CD4-positive, CD25-positive, alpha-beta regulatory T cell (primary cell): ENCODE measurements around the gene UBE2R2. TPM values are rescaled to one million over a fixed set of nuclear protein-coding genes. Genes with fewer than 3 reads are reported as not detected.
"Not testable (repeated sequence)": the region's sequence is repeated elsewhere in the genome, so short reads cannot be mapped to it uniquely, and the experiment has no call there.

Experiments used
- ATAC-seq, 2 donors: fragments of 150-1000 bp; cut with Tn5 transposase; one replicate each; pipeline ENCODE4 v1.10.0; 2021; ENCODE audit warnings: low read depth in 2 of 2, moderate number of reproducible peaks in 2 of 2, moderate library complexity in 1 of 2
- DNase-seq, 3 donors: peaks; one replicate each; pipeline versions ENCODE4 v3.0.0 to v3.0.0-alpha.2; 2012 to 2022; ENCODE audit warnings: mixed read lengths in 1 of 3
- H3K27ac ChIP-seq: one replicate; pipeline ENCODE4 v1.7.0; 2013; ENCODE audit warnings: mild to moderate bottlenecking, low read length; ENCODE audit not compliant: insufficient read depth, poor library complexity, severe bottlenecking
- H3K27me3 ChIP-seq: one replicate; pipeline ENCODE4 v1.7.0; 2013; ENCODE audit warnings: low read length; ENCODE audit not compliant: control insufficient read depth, insufficient read depth
- H3K36me3 ChIP-seq: one replicate; pipeline ENCODE4 v1.7.0; 2013; ENCODE audit warnings: mild to moderate bottlenecking, low read length, moderate library complexity; ENCODE audit not compliant: control insufficient read depth, insufficient read depth
- H3K4me1 ChIP-seq: 2 replicates; pipeline ENCODE4 v1.7.0; 2013; ENCODE audit warnings: mild to moderate bottlenecking, low read length; ENCODE audit not compliant: insufficient read depth, control insufficient read depth, poor library complexity, severe bottlenecking
- H3K4me3 ChIP-seq: one replicate; pipeline ENCODE4 v1.7.0; 2013; ENCODE audit warnings: low read depth, mild to moderate bottlenecking, low read length, moderate library complexity
- H3K9me3 ChIP-seq, 2 experiments: 1 replicate in 1 of 2; 2 replicates in 1 of 2; pipeline ENCODE4 v1.7.0; 2013; ENCODE audit warnings: low read length in 2 of 2, mild to moderate bottlenecking in 1 of 2, moderate library complexity in 1 of 2; ENCODE audit not compliant: control insufficient read depth in 2 of 2
- H3K27ac Mint-ChIP-seq, 3 donors: one replicate each; pipeline ENCODE4 v1.8.0; 2020 to 2022; ENCODE audit warnings: mild to moderate bottlenecking in 3 of 3, mixed read lengths in 3 of 3, moderate library complexity in 2 of 3
- H3K27me3 Mint-ChIP-seq: one replicate; pipeline ENCODE4 v1.8.0; 2022; ENCODE audit warnings: mild to moderate bottlenecking, mixed read lengths
- H3K36me3 Mint-ChIP-seq: one replicate; pipeline ENCODE4 v1.8.0; 2020; ENCODE audit warnings: mixed read lengths
- H3K4me1 Mint-ChIP-seq, 4 donors: one replicate each; pipeline ENCODE4 v1.8.0; 2020 to 2022; ENCODE audit warnings: mixed read lengths in 4 of 4, mild to moderate bottlenecking in 1 of 4
- H3K4me3 Mint-ChIP-seq, 4 donors: one replicate each; pipeline ENCODE4 v1.8.0; 2020 to 2022; ENCODE audit warnings: mild to moderate bottlenecking in 4 of 4, mixed read lengths in 4 of 4, moderate library complexity in 3 of 4
- H3K9me3 Mint-ChIP-seq, 7 donors: one replicate each; pipeline ENCODE4 v1.8.0; 2020 to 2022; ENCODE audit warnings: mixed read lengths in 7 of 7, mild to moderate bottlenecking in 3 of 7, moderate library complexity in 2 of 7
- polyA plus RNA-seq, 4 donors: library from polyadenylated mRNA; unstranded; fragments of 300-500 nt; fragmentation: Illumina TruSeq; gene quantifications; one replicate each; pipeline ENCODE4 v1.2.3, GENCODE V29; 2021
- total RNA-seq: library from RNA; stranded (reverse); gene quantifications from one replicate; pipeline ENCODE4 v1.2.3, GENCODE V29; 2022

The UBE2R2 gene
- total and polyA plus RNA-seq, 5 donors from 2014 or later: 14.8 to 33.3 (median 16.4) TPM

GRCh38 chr9:33817327-33818166, 587 bp downstream of the UBE2R2 start:
- H3K4me1 ChIP-seq: peaks cover 43% of the 10 kb centered on the region

DNA sequence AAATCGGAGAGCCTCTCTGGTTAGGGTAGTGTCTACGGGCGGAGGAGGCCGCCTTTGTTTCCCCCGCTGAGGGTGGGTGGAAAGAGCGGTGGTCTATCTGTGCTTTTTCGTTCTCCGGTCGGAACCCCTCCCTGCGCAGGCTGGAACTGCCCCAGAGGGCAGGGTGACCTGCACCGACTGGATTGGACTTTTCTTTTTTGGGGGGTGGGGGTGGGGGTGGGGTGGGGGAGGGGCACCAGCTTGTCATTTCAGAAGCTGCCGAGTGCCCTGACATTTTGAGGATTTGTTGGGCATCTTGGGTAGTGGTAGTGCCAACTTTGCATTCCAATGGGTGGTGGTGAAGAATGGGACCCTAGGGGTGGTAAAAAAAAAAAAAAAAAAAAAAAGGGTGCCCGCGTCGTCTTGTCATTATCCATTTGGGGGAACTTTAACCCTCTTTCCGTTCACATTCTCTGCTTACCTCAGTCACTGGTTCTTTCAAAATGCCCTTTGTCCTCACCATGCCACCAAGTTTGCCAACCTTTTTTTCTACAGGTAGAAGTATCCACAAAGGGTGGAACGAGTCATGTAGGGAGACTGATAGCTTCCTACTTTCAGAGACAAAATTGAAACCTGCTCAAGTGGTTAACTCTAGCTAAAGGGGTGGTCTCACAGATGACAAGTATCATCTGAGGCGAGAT, 1.3 kb downstream of the UBE2R2 start:
- H3K27me3 Mint-ChIP-seq: no peaks in the 10 kb centered on the region
- peaks cover 3% of the 10 kb centered on the region for H3K36me3 Mint-ChIP-seq
- H3K9me3 ChIP-seq: no peaks in the 10 kb centered on the region
- no peaks in the 10 kb centered on the region for H3K36me3 ChIP-seq
- H3K4me3 ChIP-seq: peak overlapping the region; percentile 97
- peak overlapping the region; percentile 79 to 99 (median 95) for H3K27ac Mint-ChIP-seq
- peak overlapping the region; percentile 92 to 98 (median 95) for H3K4me3 Mint-ChIP-seq
- H3K27ac ChIP-seq: peak overlapping the region; percentile 95
- H3K4me1 ChIP-seq: peaks cover 43% of the 10 kb centered on the region
- peak in 1 of 3 donors; percentile 35 for DNase-seq
- peaks cover 33 to 59% (median 41%) of the 10 kb centered on the region in 4 donors for H3K4me1 Mint-ChIP-seq
- H3K27me3 ChIP-seq: no peaks in the 10 kb centered on the region
- no peaks in the 10 kb centered on the region for H3K9me3 Mint-ChIP-seq
- peak in 1 of 2 donors; percentile 10 for ATAC-seq

More at GRCh38 chr9:33817327-33818166, 587 bp downstream of the UBE2R2 start:
- peak; percentile 2 to 6 for ATAC-seq
- H3K9me3 ChIP-seq: no peaks in the 10 kb centered on the region
- H3K36me3 Mint-ChIP-seq: peaks cover 3% of the 10 kb centered on the region
- H3K27ac ChIP-seq: peak overlapping the region; percentile 95
- peak overlapping the region; percentile 97 for H3K4me3 ChIP-seq
- H3K36me3 ChIP-seq: no peaks in the 10 kb centered on the region
- no peaks in the 10 kb centered on the region for H3K27me3 ChIP-seq
- peak overlapping the region; percentile 87 to 98 (median 93) for H3K4me3 Mint-ChIP-seq
- no peaks in the 10 kb centered on the region for H3K27me3 Mint-ChIP-seq
- H3K9me3 Mint-ChIP-seq: no peaks in the 10 kb centered on the region
- peaks cover 33 to 59% (median 41%) of the 10 kb centered on the region in 4 donors for H3K4me1 Mint-ChIP-seq
- no peak overlapping the region for H3K27ac Mint-ChIP-seq
- DNase-seq: peak; percentile 43 to 73 (median 55)

DNA sequence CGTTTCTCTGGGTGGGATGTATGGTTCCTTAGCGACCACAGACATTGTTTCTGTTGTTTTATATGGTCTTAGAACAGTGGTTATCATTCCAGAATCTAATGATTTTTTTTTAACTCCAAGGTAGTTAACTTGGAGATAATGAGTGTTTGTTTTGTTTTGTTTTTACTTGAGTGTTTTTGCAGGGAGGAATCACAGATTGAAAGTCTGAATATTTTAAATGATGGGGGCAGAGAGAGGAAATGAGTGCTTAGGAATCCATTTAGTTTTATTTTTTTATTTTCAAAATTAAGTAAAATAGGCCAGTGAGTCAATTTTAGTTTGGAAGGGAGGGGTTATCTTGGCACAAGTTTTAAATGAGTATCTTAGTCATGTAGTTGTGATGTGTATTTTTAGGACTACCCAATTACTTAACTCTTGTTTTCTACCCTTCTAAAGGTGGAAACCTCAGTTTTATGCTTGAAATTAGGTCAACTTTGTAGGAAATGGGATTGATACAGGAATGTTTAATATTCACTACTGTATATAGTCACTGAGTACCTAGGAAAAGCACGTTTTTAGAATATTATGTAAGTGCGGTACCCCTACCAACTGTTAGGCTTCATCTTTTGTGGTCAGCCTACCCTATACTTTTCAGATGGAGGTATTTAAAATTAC, 2.0 kb downstream of the UBE2R2 start:
- H3K9me3 ChIP-seq: no peaks in the 10 kb centered on the region
- peak overlapping the region; percentile 95 for H3K27ac ChIP-seq
- Mint-ChIP-seq H3K36me3 (peaks cover 3% of the 10 kb centered on the region), H3K4me1 (peaks cover 28 to 61% (median 41%) of the 10 kb centered on the region in 4 donors), H3K4me3 (peak overlapping the region; percentile 92 to 98 (median 95)), H3K27me3 (no peaks in the 10 kb centered on the region), H3K9me3 (no peaks in the 10 kb centered on the region), H3K27ac (peak overlapping the region; percentile 79 to 99 (median 95))
- peaks cover 40% of the 10 kb centered on the region for H3K4me1 ChIP-seq
- peak in 1 of 3 donors; percentile 11 for DNase-seq
- H3K36me3 ChIP-seq: no peaks in the 10 kb centered on the region
- H3K27me3 ChIP-seq: no peaks in the 10 kb centered on the region
- ATAC-seq: no peak
- peak overlapping the region; percentile 97 for H3K4me3 ChIP-seq

GRCh38 chr9:33820231-33820745, 3.3 kb downstream of the UBE2R2 start:
- peak overlapping the region; percentile 46 for H3K4me3 ChIP-seq
- H3K27ac ChIP-seq: no peak overlapping the region
- H3K27me3 ChIP-seq: no peaks in the 10 kb centered on the region
- H3K9me3 ChIP-seq: no peaks in the 10 kb centered on the region
- peaks cover 36% of the 10 kb centered on the region for H3K4me1 ChIP-seq
- Mint-ChIP-seq H3K36me3 (peaks cover 3% of the 10 kb centered on the region), H3K9me3 (no peaks in the 10 kb centered on the region), H3K4me1 (peaks cover 23 to 54% (median 40%) of the 10 kb centered on the region in 4 donors), H3K4me3 (peak overlapping the region; percentile 45 to 98 (median 93)), H3K27ac (peak overlapping the region in 2 of 3 donors; percentile 7 to 53), H3K27me3 (no peaks in the 10 kb centered on the region)
- no peak for ATAC-seq
- DNase-seq: no peak
- no peaks in the 10 kb centered on the region for H3K36me3 ChIP-seq

GRCh38 chr9:33823801-33824200, 6.8 kb downstream of the UBE2R2 start:
- Mint-ChIP-seq H3K4me1 (peaks cover 16 to 49% (median 30%) of the 10 kb centered on the region in 4 donors), H3K36me3 (peaks cover 3% of the 10 kb centered on the region), H3K27ac (no peak overlapping the region), H3K9me3 (no peaks in the 10 kb centered on the region), H3K4me3 (peak overlapping the region in 1 of 4 donors; percentile 44), H3K27me3 (no peaks in the 10 kb centered on the region)
- Histone ChIP-seq H3K4me1 (peaks cover 23% of the 10 kb centered on the region), H3K27me3 (no peaks in the 10 kb centered on the region), H3K27ac (no peak overlapping the region), H3K9me3 (no peaks in the 10 kb centered on the region), H3K4me3 (no peak overlapping the region), H3K36me3 (no peaks in the 10 kb centered on the region)
- no peak for DNase-seq
- no peak for ATAC-seq

DNA sequence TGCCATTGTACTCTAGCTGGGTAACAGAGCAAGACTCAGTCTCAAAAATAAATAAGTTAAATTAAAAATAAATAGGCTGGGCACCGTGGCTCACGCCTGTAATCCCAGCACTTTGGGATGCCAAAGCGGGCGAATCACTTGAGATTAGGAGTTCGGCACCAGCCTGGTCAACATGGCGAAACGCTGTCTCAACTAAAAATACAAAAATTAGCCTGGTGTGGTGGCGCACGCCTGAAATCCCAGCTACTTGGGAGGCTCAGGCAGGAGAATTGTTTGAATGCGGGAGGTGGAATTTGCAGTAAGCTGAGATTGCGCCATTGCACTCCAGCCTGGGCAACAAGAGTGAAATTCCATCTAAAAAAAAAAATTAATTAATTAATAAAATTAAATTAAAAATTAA, 10.3 kb downstream of the UBE2R2 start:
- not testable (repeated sequence) for H3K27ac Mint-ChIP-seq

DNA sequence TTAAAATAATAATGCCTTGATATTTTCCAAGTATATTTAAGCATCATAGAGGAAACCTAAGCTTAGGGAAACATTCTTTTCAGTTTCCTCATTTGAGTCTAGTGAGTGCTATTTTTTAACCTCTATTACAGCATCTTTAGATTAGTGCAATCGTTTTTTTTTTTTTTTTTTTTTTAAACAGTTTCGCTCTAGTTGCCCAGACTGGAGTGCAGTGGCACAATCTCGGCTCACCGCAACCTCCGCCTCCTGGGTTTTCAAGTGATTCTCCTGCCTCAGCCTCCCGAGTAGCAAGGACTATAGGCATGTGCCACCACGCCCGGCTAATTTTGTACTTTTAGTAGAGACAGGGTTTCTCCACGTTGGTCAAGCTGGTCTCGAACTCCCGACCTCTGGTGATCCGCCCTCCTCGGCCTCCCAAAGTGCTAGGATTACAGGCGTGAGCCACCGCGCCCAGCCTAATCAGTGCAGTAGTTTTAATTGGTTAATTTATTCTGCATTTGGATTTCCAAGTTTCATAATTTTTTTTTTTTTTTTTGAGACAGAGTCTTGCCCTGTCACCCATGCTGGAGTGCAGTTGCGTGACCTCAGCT, 12.8 kb downstream of the UBE2R2 start:
- not testable (repeated sequence) for H3K4me3 ChIP-seq, ATAC-seq, H3K27ac Mint-ChIP-seq, H3K27me3 Mint-ChIP-seq, H3K9me3 Mint-ChIP-seq, H3K9me3 ChIP-seq, DNase-seq, H3K36me3 ChIP-seq, H3K27me3 ChIP-seq, H3K4me1 ChIP-seq, H3K36me3 Mint-ChIP-seq, H3K4me3 Mint-ChIP-seq, H3K27ac ChIP-seq
- peaks cover 0 to 31% (median 18%) of the 10 kb centered on the region in 4 donors for H3K4me1 Mint-ChIP-seq

More for the DNA sequence above, 10.3 kb downstream of the UBE2R2 start:
- H3K4me3 Mint-ChIP-seq, H3K4me3 ChIP-seq, H3K9me3 ChIP-seq, DNase-seq, H3K27me3 ChIP-seq, H3K36me3 Mint-ChIP-seq, H3K9me3 Mint-ChIP-seq, H3K27me3 Mint-ChIP-seq, H3K36me3 ChIP-seq, ATAC-seq, H3K4me1 ChIP-seq, H3K27ac ChIP-seq: not testable (repeated sequence)
- peaks cover 0 to 32% (median 14%) of the 10 kb centered on the region in 4 donors for H3K4me1 Mint-ChIP-seq
